ENCODE measurements around the gene ASB18.

Gene ASB18

DNA sequence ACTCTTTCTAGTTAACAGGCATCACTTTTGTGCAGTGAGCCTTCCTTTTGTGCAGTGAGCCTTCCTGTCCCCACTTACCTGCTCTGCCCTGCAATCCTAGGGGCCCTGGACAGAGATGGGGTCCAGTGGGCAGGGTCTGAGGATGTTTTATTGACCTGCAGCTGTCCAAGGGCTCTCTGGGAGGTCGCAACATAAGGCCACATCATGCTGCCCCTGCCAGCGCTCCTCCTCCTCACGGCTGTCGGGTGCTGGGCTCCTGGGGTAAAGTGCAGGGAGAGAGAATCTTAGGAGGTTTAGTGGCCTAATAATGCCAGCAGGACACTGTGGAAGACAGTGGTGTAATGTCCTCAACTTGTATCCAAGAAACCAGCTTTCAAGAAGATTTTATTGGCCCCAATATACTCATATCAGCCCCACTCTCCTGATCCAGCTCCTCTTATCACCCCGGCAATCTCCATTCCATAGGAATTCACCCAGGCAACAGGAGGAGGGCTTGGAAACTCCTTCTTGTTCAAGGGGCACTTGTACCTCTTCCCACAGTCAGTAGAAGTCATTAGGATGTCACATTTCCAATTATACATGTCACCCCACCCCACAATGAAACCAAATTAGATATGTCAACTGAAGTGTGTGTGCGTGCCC is 41.9 kb upstream of the ASB18 start:
- Histone ChIP-seq H3K36me3 (ENCODE audit: insufficient read depth, low read length) (no peaks in the 10 kb centered on the region), H3K4me3 (ENCODE audit: low read depth, low read length, poor library complexity, severe bottlenecking) (no peak overlapping the region), H3K9me3 (ENCODE audit: low read length) (no peaks in the 10 kb centered on the region), H3K9me2 (ENCODE audit: low read depth, low read length) (no peaks in the 10 kb centered on the region), H3K27ac (ENCODE audit: low read depth, low read length, poor library complexity, severe bottlenecking) (no peak overlapping the region), H2AFZ (ENCODE audit: low read length) (no peak overlapping the region), H4K20me1 (ENCODE audit: insufficient read depth, low read length) (no peaks in the 10 kb centered on the region), H3K79me2 (ENCODE audit: insufficient read depth, low read length) (no peaks in the 10 kb centered on the region), H3F3A (ENCODE audit: insufficient read depth, low read length) (no peaks in the 10 kb centered on the region), H3K4me1 (ENCODE audit: insufficient read depth, low read length, severe bottlenecking) (no peaks in the 10 kb centered on the region), H3K4me2 (ENCODE audit: low read length) (no peak overlapping the region), H3K27me3 (ENCODE audit: insufficient read depth, low read length) (no peaks in the 10 kb centered on the region), H3K9ac (ENCODE audit: low read length) (no peak overlapping the region)
- no peak for TF ChIP-seq EZH2 (IDR thresholded peaks at IDR 0.05; ENCODE audit: borderline replicate concordance, low read length)
- TF ChIP-seq, protein P1, sequence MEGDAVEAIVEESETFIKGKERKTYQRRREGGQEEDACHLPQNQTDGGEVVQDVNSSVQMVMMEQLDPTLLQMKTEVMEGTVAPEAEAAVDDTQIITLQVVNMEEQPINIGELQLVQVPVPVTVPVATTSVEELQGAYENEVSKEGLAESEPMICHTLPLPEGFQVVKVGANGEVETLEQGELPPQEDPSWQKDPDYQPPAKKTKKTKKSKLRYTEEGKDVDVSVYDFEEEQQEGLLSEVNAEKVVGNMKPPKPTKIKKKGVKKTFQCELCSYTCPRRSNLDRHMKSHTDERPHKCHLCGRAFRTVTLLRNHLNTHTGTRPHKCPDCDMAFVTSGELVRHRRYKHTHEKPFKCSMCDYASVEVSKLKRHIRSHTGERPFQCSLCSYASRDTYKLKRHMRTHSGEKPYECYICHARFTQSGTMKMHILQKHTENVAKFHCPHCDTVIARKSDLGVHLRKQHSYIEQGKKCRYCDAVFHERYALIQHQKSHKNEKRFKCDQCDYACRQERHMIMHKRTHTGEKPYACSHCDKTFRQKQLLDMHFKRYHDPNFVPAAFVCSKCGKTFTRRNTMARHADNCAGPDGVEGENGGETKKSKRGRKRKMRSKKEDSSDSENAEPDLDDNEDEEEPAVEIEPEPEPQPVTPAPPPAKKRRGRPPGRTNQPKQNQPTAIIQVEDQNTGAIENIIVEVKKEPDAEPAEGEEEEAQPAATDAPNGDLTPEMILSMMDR (IDR thresholded peaks at IDR 0.05; ENCODE audit: low read length) = no peak

DNA sequence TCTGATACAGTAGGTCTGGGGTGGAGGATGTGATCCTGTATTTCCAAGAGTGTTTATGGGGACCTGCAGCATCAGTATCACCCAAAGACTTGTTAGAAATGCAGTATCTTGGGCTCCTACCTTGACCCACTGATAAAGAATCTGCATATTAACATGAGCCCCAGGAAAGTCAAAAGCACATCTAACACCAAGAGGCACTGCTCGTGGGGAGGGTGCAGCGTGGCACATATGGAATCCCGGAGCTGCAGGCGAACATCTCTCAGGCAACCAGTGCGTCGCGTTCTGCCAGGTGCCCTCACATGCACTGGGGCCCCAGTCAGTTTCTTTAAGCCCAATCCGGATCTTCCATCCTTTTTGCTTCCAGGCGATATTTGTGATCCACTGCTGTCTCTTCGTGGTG is 41.3 kb upstream of the ASB18 start:
- Histone ChIP-seq H2AFZ (ENCODE audit: low read length) (no peak overlapping the region), H3K9ac (ENCODE audit: low read length) (no peak overlapping the region), H3F3A (ENCODE audit: insufficient read depth, low read length) (no peaks in the 10 kb centered on the region), H4K20me1 (ENCODE audit: insufficient read depth, low read length) (no peaks in the 10 kb centered on the region), H3K79me2 (ENCODE audit: insufficient read depth, low read length) (no peaks in the 10 kb centered on the region), H3K9me3 (ENCODE audit: low read length) (no peaks in the 10 kb centered on the region), H3K9me2 (ENCODE audit: low read depth, low read length) (no peaks in the 10 kb centered on the region), H3K4me1 (ENCODE audit: insufficient read depth, low read length, severe bottlenecking) (no peaks in the 10 kb centered on the region), H3K4me3 (ENCODE audit: low read depth, low read length, poor library complexity, severe bottlenecking) (no peak overlapping the region), H3K4me2 (ENCODE audit: low read length) (no peak overlapping the region), H3K36me3 (ENCODE audit: insufficient read depth, low read length) (no peaks in the 10 kb centered on the region), H3K27ac (ENCODE audit: low read depth, low read length, poor library complexity, severe bottlenecking) (no peak overlapping the region), H3K27me3 (ENCODE audit: insufficient read depth, low read length) (no peaks in the 10 kb centered on the region)
- TF ChIP-seq EZH2 (IDR thresholded peaks at IDR 0.05; ENCODE audit: borderline replicate concordance, low read length) = no peak
- TF ChIP-seq, protein P1 (IDR thresholded peaks at IDR 0.05; ENCODE audit: low read length) = no peak

DNA sequence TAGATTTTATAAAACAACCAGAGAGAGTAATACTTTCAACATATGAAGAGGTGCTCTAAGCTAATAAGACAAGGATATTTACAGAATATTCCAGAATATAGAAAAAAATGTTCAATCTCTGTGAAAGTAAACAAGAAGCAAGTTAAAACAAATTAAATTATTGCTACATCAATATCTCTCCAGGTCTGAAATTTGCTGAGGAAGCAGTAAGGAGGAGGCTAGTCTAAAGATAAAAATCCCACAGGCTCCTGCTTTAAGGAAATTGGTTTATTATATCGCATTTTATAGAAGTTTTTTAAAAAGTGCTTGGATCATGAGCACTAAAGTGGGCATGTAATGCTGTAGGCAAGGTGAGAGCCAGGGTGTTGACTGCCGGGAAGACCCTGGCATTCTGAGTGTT is 39.7 kb upstream of the ASB18 start:
- Histone ChIP-seq H4K20me1 (ENCODE audit: insufficient read depth, low read length) (no peaks in the 10 kb centered on the region), H3K9me2 (ENCODE audit: low read depth, low read length) (no peaks in the 10 kb centered on the region), H3K36me3 (ENCODE audit: insufficient read depth, low read length) (no peaks in the 10 kb centered on the region), H3K4me1 (ENCODE audit: insufficient read depth, low read length, severe bottlenecking) (no peaks in the 10 kb centered on the region), H2AFZ (ENCODE audit: low read length) (no peak overlapping the region), H3K9me3 (ENCODE audit: low read length) (no peaks in the 10 kb centered on the region), H3K27me3 (ENCODE audit: insufficient read depth, low read length) (no peaks in the 10 kb centered on the region), H3K4me2 (ENCODE audit: low read length) (no peak overlapping the region), H3K79me2 (ENCODE audit: insufficient read depth, low read length) (no peaks in the 10 kb centered on the region), H3K4me3 (ENCODE audit: low read depth, low read length, poor library complexity, severe bottlenecking) (no peak overlapping the region), H3K9ac (ENCODE audit: low read length) (no peak overlapping the region), H3K27ac (ENCODE audit: low read depth, low read length, poor library complexity, severe bottlenecking) (no peak overlapping the region), H3F3A (ENCODE audit: insufficient read depth, low read length) (no peaks in the 10 kb centered on the region)
- TF ChIP-seq, protein P1 (IDR thresholded peaks at IDR 0.05; ENCODE audit: low read length) = no peak
- TF ChIP-seq EZH2 (IDR thresholded peaks at IDR 0.05; ENCODE audit: borderline replicate concordance, low read length) = no peak

All from OCI-LY1 (cell line).